GM19025 (cell line): ENCODE measurements around the gene TMPRSS9.

Experiments
- ATAC-seq: cut with Tn5 transposase; IDR thresholded peaks from one replicate; pipeline ENCODE4 v1.9.1; 2021; ENCODE audit warnings: mild to moderate bottlenecking, low read depth, moderate library complexity; ENCODE audit not compliant: unreplicated experiment

The TMPRSS9 gene

GRCh38 chr19:2358548-2359173, 1.4 kb upstream of the TMPRSS9 start:
- no peak for ATAC-seq

- ATAC-seq, result no peak
These were observed 768 bp downstream of the TMPRSS9 start for GRCh38 chr19:2360833-2361232.

- no peak for ATAC-seq
These were observed 1.4 kb downstream of the TMPRSS9 start for GRCh38 chr19:2361246-2362045.

- no peak for ATAC-seq
These were observed 2.2 kb downstream of the TMPRSS9 start for GRCh38 chr19:2362046-2362969.

- no peak for ATAC-seq
These were observed 2.9 kb downstream of the TMPRSS9 start for GRCh38 chr19:2362970-2363300.

- ATAC-seq, result no peak
These were observed 3.4 kb downstream of the TMPRSS9 start for GRCh38 chr19:2363419-2363818.

- ATAC-seq, result no peak
These were observed 5.3 kb downstream of the TMPRSS9 start for GRCh38 chr19:2365201-2365970.

- no peak for ATAC-seq
These were observed 11.6 kb downstream of the TMPRSS9 start for GRCh38 chr19:2371656-2372055.

- ATAC-seq, result no peak
These were observed 12.1 kb downstream of the TMPRSS9 start for GRCh38 chr19:2372076-2372612.

- no peak for ATAC-seq
These were observed 14.7 kb downstream of the TMPRSS9 start for GRCh38 chr19:2374808-2375207.

- no peak for ATAC-seq
These were observed 15.5 kb downstream of the TMPRSS9 start for GRCh38 chr19:2375353-2376121.

- no peak for ATAC-seq
These were observed 16.9 kb downstream of the TMPRSS9 start for GRCh38 chr19:2376784-2377519.

GRCh38 chr19:2380567-2380966, 20.5 kb downstream of the TMPRSS9 start:
- no peak for ATAC-seq

GRCh38 chr19:2381148-2381820, 21.2 kb downstream of the TMPRSS9 start:
- no peak for ATAC-seq

- ATAC-seq, result no peak
These were observed 22.6 kb downstream of the TMPRSS9 start for GRCh38 chr19:2382530-2383222.

GRCh38 chr19:2385053-2385721, 25.1 kb downstream of the TMPRSS9 start:
- ATAC-seq, result no peak
